HepG2 (cell line): ENCODE results near the gene TXN2. TPM values are rescaled to one million over a fixed set of nuclear protein-coding genes. Genes with fewer than 3 reads are reported as not detected.
A peak's percentile ranks its signal among the peaks of the same experiment; 100 is the strongest.

Source experiments
- BRD4 ChIP-seq: sonication (generic); formaldehyde crosslinking; IDR thresholded peaks from 2 replicates; pipeline ENCODE4 v1.4.0; 2020; ENCODE audit warnings: missing genetic modification reagents
- FOXA3 ChIP-seq: IDR thresholded peaks from 2 replicates; pipeline ENCODE4 v1.6.1; 2016; ENCODE audit warnings: missing genetic modification reagents, missing compliant biosample characterization
- GMEB1 ChIP-seq: sonication (generic); formaldehyde crosslinking; IDR thresholded peaks from 2 replicates; pipeline ENCODE4 v1.5.1; 2020; ENCODE audit warnings: missing genetic modification reagents, mild to moderate bottlenecking, borderline replicate concordance
- KDM6A ChIP-seq: IDR thresholded peaks from 2 replicates; pipeline ENCODE4 v1.6.1; 2016; ENCODE audit warnings: low read depth
- POLR2A ChIP-seq, 2 experiments: IDR thresholded peaks; 2 replicates each; pipeline ENCODE4 v1.6.1; 2011; ENCODE audit warnings: low read depth in 2 of 2, low read length in 2 of 2, mild to moderate bottlenecking in 1 of 2, moderate library complexity in 1 of 2; ENCODE audit not compliant: insufficient read depth in 1 of 2
- POLR2G ChIP-seq: fragments of 200-400 bp; formaldehyde crosslinking; IDR thresholded peaks from 2 replicates; pipeline ENCODE4 v1.6.1; 2018; ENCODE audit warnings: mild to moderate bottlenecking, low read depth, low read length, moderate library complexity
- SALL1 ChIP-seq: sonication (generic); formaldehyde crosslinking; IDR thresholded peaks from 2 replicates; pipeline ENCODE4 v1.8.0; 2022; ENCODE audit warnings: mild to moderate bottlenecking, missing genetic modification reagents
- TAF1 ChIP-seq: sonication (generic); formaldehyde crosslinking; IDR thresholded peaks from 2 replicates; pipeline ENCODE4 v1.4.0; 2020; ENCODE audit warnings: missing genetic modification reagents
- ZNF547 ChIP-seq: sonication (generic); formaldehyde crosslinking; IDR thresholded peaks from 2 replicates; pipeline ENCODE4 v1.5.1; 2020; ENCODE audit warnings: mild to moderate bottlenecking, missing genetic modification reagents
- ZNF792 ChIP-seq: IDR thresholded peaks from 2 replicates; pipeline ENCODE4 v1.6.1; 2016
- ZSCAN29 ChIP-seq: sonication (generic); formaldehyde crosslinking; conservative IDR thresholded peaks from 2 replicates; pipeline ENCODE4 v1.4.0; 2020; ENCODE audit warnings: mild to moderate bottlenecking, missing genetic modification reagents
- polyA plus RNA-seq, 8 experiments: library from polyadenylated mRNA; depleted of rRNA in 3 of 8; stranded (reverse) in 7 of 8; unstranded in 1 of 8; fragments of >200 nt; fragmentation: Illumina TruSeq in 4 of 8; extraction: Trizol in 4 of 8; gene quantifications; 2 replicates each; pipeline versions ENCODE4 v1.2.1 to v1.2.3, GENCODE V29; 2011 to 2016; ENCODE audit warnings: low read depth in 4 of 8, missing spikeins in 1 of 8, mixed read lengths in 1 of 8; ENCODE audit not compliant: insufficient read depth in 1 of 8
- total RNA-seq, 5 experiments: library from RNA; depleted of rRNA; stranded (reverse); fragments of >200 nt; fragmentation: Illumina TruSeq; extraction: Trizol; gene quantifications; 2 replicates each; pipeline ENCODE4 v1.2.3, GENCODE V29; 2016; ENCODE audit warnings: low read depth in 1 of 5
- TF ChIP-seq, protein P1 (sequence below): sonication (generic); formaldehyde crosslinking; IDR thresholded peaks from 2 replicates; pipeline ENCODE4 v1.4.0; 2020; ENCODE audit warnings: missing genetic modification reagents
- TF ChIP-seq, protein P2 (sequence below): sonication (generic); formaldehyde crosslinking; IDR thresholded peaks from 2 replicates; pipeline ENCODE4 v1.4.0; 2020; ENCODE audit warnings: missing genetic modification reagents, mild to moderate bottlenecking, borderline replicate concordance
- TF ChIP-seq, protein P3 (sequence below): sonication (generic); formaldehyde crosslinking; IDR thresholded peaks from 2 replicates; pipeline ENCODE4 v1.4.0; 2020; ENCODE audit warnings: missing genetic modification reagents
- TF ChIP-seq, protein P4 (sequence below): sonication (generic); formaldehyde crosslinking; IDR thresholded peaks from 2 replicates; pipeline ENCODE4 v1.4.0; 2020; ENCODE audit warnings: missing genetic modification reagents

The TXN2 gene
- total and polyA plus RNA-seq, 2 of the 13 experiments (the other 11 are each of a cell fraction or from before 2014, with no cell fraction given), result 41.4 to 109 TPM

DNA sequence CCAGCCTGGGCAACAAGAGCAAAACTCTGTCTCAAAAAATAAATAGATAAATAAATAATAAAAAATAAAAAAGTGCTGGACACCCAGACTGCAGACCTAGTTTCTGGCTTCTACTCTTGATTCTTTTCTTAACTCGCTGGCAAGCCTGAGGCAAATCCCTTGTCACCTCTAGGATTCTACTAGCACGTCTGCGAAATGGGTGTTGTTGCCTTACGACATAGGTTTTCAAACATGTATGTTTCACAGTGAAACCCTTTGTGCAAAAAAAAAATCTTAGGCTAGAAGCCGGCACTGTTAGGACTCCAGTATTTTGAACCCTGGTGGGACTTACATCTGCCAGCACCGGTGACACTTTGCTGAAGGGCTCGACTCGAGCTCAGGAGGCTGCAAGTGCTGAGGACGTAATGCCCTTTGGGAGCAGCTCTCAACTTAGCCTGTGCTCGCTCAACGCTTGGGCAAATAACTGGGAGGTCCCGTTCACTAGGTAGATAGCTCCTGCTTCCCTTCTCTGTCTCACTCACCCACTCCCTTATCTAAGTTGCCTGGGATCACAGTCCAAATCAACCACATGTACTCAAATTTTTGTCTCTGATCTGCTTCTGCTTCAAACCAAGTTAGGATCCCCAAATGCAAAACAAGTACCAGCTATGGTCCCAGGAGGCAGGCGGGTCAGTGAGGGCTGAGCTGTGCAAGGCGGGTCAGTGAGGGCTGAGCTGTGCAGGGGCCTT lies 59.0 kb downstream of the TXN2 start (continued):
- peak; percentile 35; the same call in 1 of the 2 replicates for TF ChIP-seq GMEB1
- TF ChIP-seq ZNF547 (CRISPR knock-in tag), result peak; percentile 38; the same call in 1 of the 2 replicates
- TF ChIP-seq, protein P1, sequence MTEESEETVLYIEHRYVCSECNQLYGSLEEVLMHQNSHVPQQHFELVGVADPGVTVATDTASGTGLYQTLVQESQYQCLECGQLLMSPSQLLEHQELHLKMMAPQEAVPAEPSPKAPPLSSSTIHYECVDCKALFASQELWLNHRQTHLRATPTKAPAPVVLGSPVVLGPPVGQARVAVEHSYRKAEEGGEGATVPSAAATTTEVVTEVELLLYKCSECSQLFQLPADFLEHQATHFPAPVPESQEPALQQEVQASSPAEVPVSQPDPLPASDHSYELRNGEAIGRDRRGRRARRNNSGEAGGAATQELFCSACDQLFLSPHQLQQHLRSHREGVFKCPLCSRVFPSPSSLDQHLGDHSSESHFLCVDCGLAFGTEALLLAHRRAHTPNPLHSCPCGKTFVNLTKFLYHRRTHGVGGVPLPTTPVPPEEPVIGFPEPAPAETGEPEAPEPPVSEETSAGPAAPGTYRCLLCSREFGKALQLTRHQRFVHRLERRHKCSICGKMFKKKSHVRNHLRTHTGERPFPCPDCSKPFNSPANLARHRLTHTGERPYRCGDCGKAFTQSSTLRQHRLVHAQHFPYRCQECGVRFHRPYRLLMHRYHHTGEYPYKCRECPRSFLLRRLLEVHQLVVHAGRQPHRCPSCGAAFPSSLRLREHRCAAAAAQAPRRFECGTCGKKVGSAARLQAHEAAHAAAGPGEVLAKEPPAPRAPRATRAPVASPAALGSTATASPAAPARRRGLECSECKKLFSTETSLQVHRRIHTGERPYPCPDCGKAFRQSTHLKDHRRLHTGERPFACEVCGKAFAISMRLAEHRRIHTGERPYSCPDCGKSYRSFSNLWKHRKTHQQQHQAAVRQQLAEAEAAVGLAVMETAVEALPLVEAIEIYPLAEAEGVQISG (CRISPR knock-in tag), result no peak
- TF ChIP-seq, protein P2, sequence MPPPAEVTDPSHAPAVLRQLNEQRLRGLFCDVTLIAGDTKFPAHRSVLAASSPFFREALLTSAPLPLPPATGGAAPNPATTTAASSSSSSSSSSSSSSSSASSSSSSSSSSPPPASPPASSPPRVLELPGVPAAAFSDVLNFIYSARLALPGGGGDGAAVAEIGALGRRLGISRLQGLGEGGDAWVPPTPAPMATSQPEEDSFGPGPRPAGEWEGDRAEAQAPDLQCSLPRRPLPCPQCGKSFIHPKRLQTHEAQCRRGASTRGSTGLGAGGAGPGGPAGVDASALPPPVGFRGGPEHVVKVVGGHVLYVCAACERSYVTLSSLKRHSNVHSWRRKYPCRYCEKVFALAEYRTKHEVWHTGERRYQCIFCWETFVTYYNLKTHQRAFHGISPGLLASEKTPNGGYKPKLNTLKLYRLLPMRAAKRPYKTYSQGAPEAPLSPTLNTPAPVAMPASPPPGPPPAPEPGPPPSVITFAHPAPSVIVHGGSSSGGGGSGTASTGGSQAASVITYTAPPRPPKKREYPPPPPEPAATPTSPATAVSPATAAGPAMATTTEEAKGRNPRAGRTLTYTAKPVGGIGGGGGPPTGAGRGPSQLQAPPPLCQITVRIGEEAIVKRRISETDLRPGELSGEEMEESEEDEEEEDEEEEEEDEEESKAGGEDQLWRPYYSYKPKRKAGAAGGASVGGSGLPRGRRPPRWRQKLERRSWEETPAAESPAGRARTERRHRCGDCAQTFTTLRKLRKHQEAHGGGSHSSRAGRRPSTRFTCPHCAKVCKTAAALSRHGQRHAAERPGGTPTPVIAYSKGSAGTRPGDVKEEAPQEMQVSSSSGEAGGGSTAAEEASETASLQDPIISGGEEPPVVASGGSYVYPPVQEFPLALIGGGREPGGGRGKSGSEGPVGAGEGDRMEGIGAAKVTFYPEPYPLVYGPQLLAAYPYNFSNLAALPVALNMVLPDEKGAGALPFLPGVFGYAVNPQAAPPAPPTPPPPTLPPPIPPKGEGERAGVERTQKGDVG (CRISPR knock-in tag), result peak; percentile 82; the same call in 1 of the 2 replicates
- TF ChIP-seq POLR2A (IDR thresholded peaks at IDR 0.05; ENCODE audit: insufficient read depth in 1 of 2, low read depth in 2 of 2, low read length in 2 of 2), result peak; percentile 66 to 71
- TF ChIP-seq KDM6A (CRISPR knock-in tag), result 0 out of 2 replicates have a peak, but pooled peaks have one; percentile 22
- 0 out of 2 replicates have a peak, but pooled peaks have one; percentile 32 for TF ChIP-seq ZNF792
- peak; percentile 62; the same call in 1 of the 2 replicates for TF ChIP-seq TAF1 (CRISPR knock-in tag)
- TF ChIP-seq ZSCAN29 (CRISPR knock-in tag), result 0 out of 2 replicates have a peak, but pooled peaks have one; percentile 36
- TF ChIP-seq, protein P3, sequence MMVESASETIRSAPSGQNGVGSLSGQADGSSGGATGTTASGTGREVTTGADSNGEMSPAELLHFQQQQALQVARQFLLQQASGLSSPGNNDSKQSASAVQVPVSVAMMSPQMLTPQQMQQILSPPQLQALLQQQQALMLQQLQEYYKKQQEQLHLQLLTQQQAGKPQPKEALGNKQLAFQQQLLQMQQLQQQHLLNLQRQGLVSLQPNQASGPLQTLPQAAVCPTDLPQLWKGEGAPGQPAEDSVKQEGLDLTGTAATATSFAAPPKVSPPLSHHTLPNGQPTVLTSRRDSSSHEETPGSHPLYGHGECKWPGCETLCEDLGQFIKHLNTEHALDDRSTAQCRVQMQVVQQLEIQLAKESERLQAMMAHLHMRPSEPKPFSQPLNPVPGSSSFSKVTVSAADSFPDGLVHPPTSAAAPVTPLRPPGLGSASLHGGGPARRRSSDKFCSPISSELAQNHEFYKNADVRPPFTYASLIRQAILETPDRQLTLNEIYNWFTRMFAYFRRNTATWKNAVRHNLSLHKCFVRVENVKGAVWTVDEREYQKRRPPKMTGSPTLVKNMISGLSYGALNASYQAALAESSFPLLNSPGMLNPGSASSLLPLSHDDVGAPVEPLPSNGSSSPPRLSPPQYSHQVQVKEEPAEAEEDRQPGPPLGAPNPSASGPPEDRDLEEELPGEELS (CRISPR knock-in tag), result peak; percentile 33; the same call in 1 of the 2 replicates
- peak; percentile 79 for TF ChIP-seq SALL1 (CRISPR knock-in tag)
- TF ChIP-seq, protein P4, sequence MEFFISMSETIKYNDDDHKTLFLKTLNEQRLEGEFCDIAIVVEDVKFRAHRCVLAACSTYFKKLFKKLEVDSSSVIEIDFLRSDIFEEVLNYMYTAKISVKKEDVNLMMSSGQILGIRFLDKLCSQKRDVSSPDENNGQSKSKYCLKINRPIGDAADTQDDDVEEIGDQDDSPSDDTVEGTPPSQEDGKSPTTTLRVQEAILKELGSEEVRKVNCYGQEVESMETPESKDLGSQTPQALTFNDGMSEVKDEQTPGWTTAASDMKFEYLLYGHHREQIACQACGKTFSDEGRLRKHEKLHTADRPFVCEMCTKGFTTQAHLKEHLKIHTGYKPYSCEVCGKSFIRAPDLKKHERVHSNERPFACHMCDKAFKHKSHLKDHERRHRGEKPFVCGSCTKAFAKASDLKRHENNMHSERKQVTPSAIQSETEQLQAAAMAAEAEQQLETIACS (CRISPR knock-in tag), result no peak
- TF ChIP-seq POLR2G, result peak; percentile 71
- peak; percentile 39; the same call in 1 of the 2 replicates for TF ChIP-seq FOXA3 (CRISPR knock-in tag)
- 0 out of 2 replicates have a peak, but pooled peaks have one; percentile 20 for TF ChIP-seq BRD4
